Astrocyte (in vitro differentiated cells and primary cell): Measurements from ENCODE around the gene SLC9A9. TPM values are rescaled to one million over a fixed set of nuclear protein-coding genes. Genes with fewer than 3 reads are reported as not detected.

ENCODE experiments used
- DNase-seq: peaks from one replicate; pipeline ENCODE4 v3.0.0-alpha.2; 2010; ENCODE audit warnings: low read depth
- FAIRE-seq: peaks from 2 replicates; lab custom pipeline; 2011; peaks lifted over from hg19 to GRCh38; lab: Jason Lieb, UNC
- H2AFZ ChIP-seq: 2 replicates; pipeline ENCODE4 v1.6.0; 2012; ENCODE audit warnings: low read depth, low read length, inconsistent platforms
- H3K27ac ChIP-seq: 2 replicates; pipeline ENCODE4 v1.5.1; 2011; ENCODE audit warnings: low read depth, low read length, inconsistent platforms
- H3K27me3 ChIP-seq: 2 replicates; pipeline ENCODE4 v1.6.0; 2011; ENCODE audit warnings: low read length, inconsistent platforms; ENCODE audit not compliant: insufficient read depth
- H3K36me3 ChIP-seq: 2 replicates; pipeline ENCODE4 v1.5.1; 2011; ENCODE audit warnings: low read length, inconsistent platforms; ENCODE audit not compliant: insufficient read depth
- H3K4me1 ChIP-seq: 2 replicates; pipeline ENCODE4 v1.5.1; 2011; ENCODE audit warnings: low read length, inconsistent platforms; ENCODE audit not compliant: insufficient read depth
- H3K4me2 ChIP-seq: 2 replicates; pipeline ENCODE4 v1.6.0; 2012; ENCODE audit warnings: low read length, inconsistent platforms
- H3K4me3 ChIP-seq: 2 replicates; pipeline ENCODE4 v1.5.1; 2011; ENCODE audit warnings: low read depth, mild to moderate bottlenecking, low read length, inconsistent platforms; ENCODE audit not compliant: insufficient read depth
- H3K79me2 ChIP-seq: 2 replicates; pipeline ENCODE4 v1.6.0; 2012; ENCODE audit warnings: mild to moderate bottlenecking, low read length, inconsistent platforms; ENCODE audit not compliant: insufficient read depth
- H3K9ac ChIP-seq: 2 replicates; pipeline ENCODE4 v1.6.0; 2012; ENCODE audit warnings: mild to moderate bottlenecking, low read length, inconsistent platforms
- H3K9me3 ChIP-seq: 2 replicates; pipeline ENCODE4 v1.5.1; 2012; ENCODE audit warnings: low read depth, mild to moderate bottlenecking, low read length, inconsistent platforms; ENCODE audit not compliant: insufficient read depth
- H4K20me1 ChIP-seq: 2 replicates; pipeline ENCODE4 v1.6.0; 2012; ENCODE audit warnings: low read length, inconsistent platforms; ENCODE audit not compliant: insufficient read depth
- H3K27ac Mint-ChIP-seq: one replicate; pipeline ENCODE4 v1.8.0; 2021; ENCODE audit warnings: mild to moderate bottlenecking, mixed read lengths; ENCODE audit not compliant: unreplicated experiment
- H3K27me3 Mint-ChIP-seq: one replicate; pipeline ENCODE4 v1.8.0; 2021; ENCODE audit warnings: low read depth, mixed read lengths; ENCODE audit not compliant: unreplicated experiment
- H3K36me3 Mint-ChIP-seq: one replicate; pipeline ENCODE4 v1.8.0; 2021; ENCODE audit warnings: low read depth, mixed read lengths; ENCODE audit not compliant: unreplicated experiment
- H3K4me1 Mint-ChIP-seq: one replicate; pipeline ENCODE4 v1.8.0; 2021; ENCODE audit warnings: low read depth, mixed read lengths; ENCODE audit not compliant: unreplicated experiment
- H3K4me3 Mint-ChIP-seq: one replicate; pipeline ENCODE4 v1.8.0; 2021; ENCODE audit warnings: mild to moderate bottlenecking, moderate library complexity, mixed read lengths; ENCODE audit not compliant: unreplicated experiment
- H3K9me3 Mint-ChIP-seq: one replicate; pipeline ENCODE4 v1.8.0; 2021; ENCODE audit warnings: mild to moderate bottlenecking, mixed read lengths; ENCODE audit not compliant: unreplicated experiment
- EZH2 ChIP-seq: IDR thresholded peaks from 2 replicates; pipeline ENCODE4 v1.6.1; 2012; ENCODE audit warnings: mild to moderate bottlenecking, low read length, inconsistent platforms; ENCODE audit not compliant: insufficient read depth
- total RNA-seq: library from RNA; stranded (reverse); gene quantifications from 2 replicates; pipeline ENCODE4 v1.2.1, GENCODE V29; 2021
- TF ChIP-seq, protein P1 (sequence below): IDR thresholded peaks from 2 replicates; pipeline ENCODE4 v1.5.1; 2011; ENCODE audit warnings: low read depth, mild to moderate bottlenecking, inconsistent platforms, low read length, moderate library complexity; ENCODE audit not compliant: insufficient read depth

Gene SLC9A9
- total RNA-seq, 1 donor from 2014 or later, result 1.5 TPM

DNA sequence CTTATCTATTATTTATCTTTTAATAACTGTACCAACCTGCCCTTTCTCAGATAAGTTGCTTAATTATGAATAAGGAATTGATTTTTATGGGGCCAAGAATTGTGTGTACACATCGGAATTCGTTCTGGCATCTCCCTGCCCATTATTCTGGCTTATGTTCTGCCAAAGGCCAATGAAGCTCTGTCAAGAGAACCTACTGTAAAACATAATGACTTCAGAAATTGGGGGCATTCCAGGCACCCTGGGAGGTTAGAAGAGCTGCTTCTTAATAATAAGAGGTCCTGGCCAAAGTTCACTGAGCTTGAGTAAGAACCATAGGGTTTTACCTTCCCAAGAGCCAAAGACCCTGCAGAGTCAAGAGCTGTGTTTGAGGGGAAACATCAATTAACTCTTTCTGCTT is 261.7 kb downstream of the SLC9A9 start:
- Mint-ChIP-seq H3K4me1 (no peaks in the 10 kb centered on the region), H3K36me3 (no peaks in the 10 kb centered on the region), H3K9me3 (peaks cover 2% of the 10 kb centered on the region), H3K4me3 (no peak overlapping the region), H3K27me3 (peaks cover 14% of the 10 kb centered on the region), H3K27ac (no peak overlapping the region)
- no peaks in the 10 kb centered on the region for H4K20me1 ChIP-seq
- no peak overlapping the region for H3K4me3 ChIP-seq
- FAIRE-seq (no peak), DNase-seq (peak; percentile 39)
- H3K27ac ChIP-seq, result no peak overlapping the region
- H3K27me3 ChIP-seq, result no peaks in the 10 kb centered on the region
- H3K36me3 ChIP-seq, result no peaks in the 10 kb centered on the region
- H3K9me3 ChIP-seq, result no peaks in the 10 kb centered on the region
- no peak overlapping the region for H3K9ac ChIP-seq
- H2AFZ ChIP-seq, result no peak overlapping the region
- no peaks in the 10 kb centered on the region for H3K4me1 ChIP-seq
- no peak overlapping the region for H3K4me2 ChIP-seq
- TF ChIP-seq EZH2, result no peak
- TF ChIP-seq, protein P1, sequence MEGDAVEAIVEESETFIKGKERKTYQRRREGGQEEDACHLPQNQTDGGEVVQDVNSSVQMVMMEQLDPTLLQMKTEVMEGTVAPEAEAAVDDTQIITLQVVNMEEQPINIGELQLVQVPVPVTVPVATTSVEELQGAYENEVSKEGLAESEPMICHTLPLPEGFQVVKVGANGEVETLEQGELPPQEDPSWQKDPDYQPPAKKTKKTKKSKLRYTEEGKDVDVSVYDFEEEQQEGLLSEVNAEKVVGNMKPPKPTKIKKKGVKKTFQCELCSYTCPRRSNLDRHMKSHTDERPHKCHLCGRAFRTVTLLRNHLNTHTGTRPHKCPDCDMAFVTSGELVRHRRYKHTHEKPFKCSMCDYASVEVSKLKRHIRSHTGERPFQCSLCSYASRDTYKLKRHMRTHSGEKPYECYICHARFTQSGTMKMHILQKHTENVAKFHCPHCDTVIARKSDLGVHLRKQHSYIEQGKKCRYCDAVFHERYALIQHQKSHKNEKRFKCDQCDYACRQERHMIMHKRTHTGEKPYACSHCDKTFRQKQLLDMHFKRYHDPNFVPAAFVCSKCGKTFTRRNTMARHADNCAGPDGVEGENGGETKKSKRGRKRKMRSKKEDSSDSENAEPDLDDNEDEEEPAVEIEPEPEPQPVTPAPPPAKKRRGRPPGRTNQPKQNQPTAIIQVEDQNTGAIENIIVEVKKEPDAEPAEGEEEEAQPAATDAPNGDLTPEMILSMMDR, result no peak
- no peaks in the 10 kb centered on the region for H3K79me2 ChIP-seq

DNA sequence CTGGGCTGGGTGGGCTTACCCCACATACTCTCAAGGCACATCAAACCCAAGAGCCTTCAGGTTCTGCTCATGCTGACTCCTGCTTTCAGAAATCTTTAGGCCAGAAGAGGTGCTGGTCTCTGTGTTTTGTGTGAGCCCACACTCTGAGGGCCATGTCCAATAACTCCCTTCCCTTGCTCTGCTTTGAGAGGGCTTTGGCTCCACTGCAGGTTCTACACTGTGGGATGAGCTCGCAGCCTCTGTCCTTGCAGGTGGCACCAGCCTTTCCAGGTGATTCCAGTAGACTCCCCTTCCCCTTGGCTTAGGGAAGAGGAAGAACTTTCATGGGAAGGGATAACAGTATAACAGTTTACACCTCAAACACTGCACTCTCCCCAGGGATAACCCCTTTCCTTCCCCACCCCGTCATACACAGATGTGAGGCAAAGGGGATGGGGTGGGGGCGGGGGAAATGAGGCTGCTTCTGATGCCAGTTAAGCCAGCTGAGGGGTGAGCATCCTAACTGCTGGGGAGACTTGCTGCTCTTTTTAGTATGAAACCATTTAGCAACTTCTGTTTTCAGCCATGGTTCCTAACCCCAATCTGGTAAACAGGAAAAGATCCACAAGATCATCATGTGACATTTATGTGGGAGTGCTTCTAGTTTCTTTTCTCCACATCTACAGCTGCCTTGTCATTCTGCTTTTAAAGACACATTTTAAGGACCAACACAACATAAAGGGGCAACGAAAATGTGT is 262.4 kb downstream of the SLC9A9 start:
- Histone ChIP-seq H4K20me1 (no peaks in the 10 kb centered on the region), H2AFZ (no peak overlapping the region), H3K9ac (no peak overlapping the region), H3K27ac (no peak overlapping the region), H3K4me1 (no peaks in the 10 kb centered on the region), H3K27me3 (no peaks in the 10 kb centered on the region), H3K4me2 (no peak overlapping the region), H3K79me2 (no peaks in the 10 kb centered on the region), H3K9me3 (no peaks in the 10 kb centered on the region), H3K4me3 (no peak overlapping the region), H3K36me3 (no peaks in the 10 kb centered on the region)
- no peak for FAIRE-seq
- no peaks in the 10 kb centered on the region for H3K4me1 Mint-ChIP-seq
- no peak overlapping the region for H3K27ac Mint-ChIP-seq
- H3K36me3 Mint-ChIP-seq, result no peaks in the 10 kb centered on the region
- no peak for TF ChIP-seq EZH2
- TF ChIP-seq, protein P1, result no peak
- peaks cover 2% of the 10 kb centered on the region for H3K9me3 Mint-ChIP-seq
- DNase-seq, result no peak
- peaks cover 14% of the 10 kb centered on the region for H3K27me3 Mint-ChIP-seq
- H3K4me3 Mint-ChIP-seq, result no peak overlapping the region

DNA sequence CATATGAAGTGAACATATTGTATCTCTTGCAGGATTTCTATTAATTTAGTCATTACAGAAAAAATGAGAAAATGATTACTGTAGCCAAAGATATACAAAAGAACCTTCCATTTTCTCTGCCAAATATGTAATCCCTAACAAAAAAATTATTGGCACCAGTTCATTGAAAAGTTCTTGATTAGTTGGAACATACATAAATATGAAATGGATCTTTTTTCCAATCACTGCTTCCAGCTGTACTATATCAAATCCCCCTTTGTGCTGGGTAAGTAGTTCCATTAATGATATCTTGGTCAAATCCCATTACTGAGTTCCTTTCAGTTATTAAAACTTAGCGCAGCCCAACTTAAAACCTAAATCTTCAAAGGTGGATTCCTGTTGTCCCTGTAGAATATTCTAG is 263.8 kb downstream of the SLC9A9 start:
- Histone ChIP-seq H3K36me3 (no peaks in the 10 kb centered on the region), H3K27me3 (peaks cover 2% of the 10 kb centered on the region), H3K9ac (no peak overlapping the region), H3K4me2 (no peak overlapping the region), H3K79me2 (no peaks in the 10 kb centered on the region), H3K4me1 (no peaks in the 10 kb centered on the region), H3K9me3 (no peaks in the 10 kb centered on the region), H3K27ac (no peak overlapping the region), H4K20me1 (no peaks in the 10 kb centered on the region), H3K4me3 (no peak overlapping the region), H2AFZ (no peak overlapping the region)
- Mint-ChIP-seq H3K27ac (no peak overlapping the region), H3K4me1 (no peaks in the 10 kb centered on the region), H3K27me3 (peaks cover 14% of the 10 kb centered on the region), H3K9me3 (peaks cover 2% of the 10 kb centered on the region), H3K4me3 (no peak overlapping the region), H3K36me3 (no peaks in the 10 kb centered on the region)
- no peak for TF ChIP-seq EZH2
- FAIRE-seq, result no peak
- DNase-seq, result no peak
